Fibroblast of skin of left quadriceps (primary cell): ENCODE results near the gene RPL31.
"Not testable (repeated sequence)": the region's sequence is repeated elsewhere in the genome, so short reads cannot be mapped to it uniquely, and the experiment has no call there.

Source experiments
- DNase-seq, 2 experiments: peaks; one replicate each; pipeline ENCODE4 v3.0.0-alpha.2; 2013; ENCODE audit warnings: low read depth in 2 of 2

The RPL31 gene

DNA sequence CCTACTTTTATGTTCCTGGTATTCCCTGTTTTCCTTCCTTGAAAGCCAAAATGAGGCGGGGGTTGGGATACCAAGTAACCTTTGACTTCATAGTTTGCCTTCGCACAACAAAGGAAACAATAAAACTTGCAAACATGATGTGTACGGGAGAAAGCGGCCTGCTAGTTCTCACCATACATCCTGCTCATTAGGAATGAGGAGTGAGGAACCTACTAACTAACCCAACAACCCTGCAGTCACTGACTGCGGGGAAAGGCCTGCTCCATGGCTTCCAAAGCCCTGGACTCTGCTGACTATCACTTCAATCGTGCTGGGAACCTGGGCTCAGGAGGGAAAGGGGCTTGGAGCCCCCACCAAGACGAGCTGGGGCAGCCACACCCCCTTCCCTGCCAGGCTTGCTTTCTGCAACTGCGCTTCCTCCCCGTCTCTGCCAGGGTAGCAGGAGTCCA, 24.2 kb downstream of the RPL31 start:
- no peak for DNase-seq

DNA sequence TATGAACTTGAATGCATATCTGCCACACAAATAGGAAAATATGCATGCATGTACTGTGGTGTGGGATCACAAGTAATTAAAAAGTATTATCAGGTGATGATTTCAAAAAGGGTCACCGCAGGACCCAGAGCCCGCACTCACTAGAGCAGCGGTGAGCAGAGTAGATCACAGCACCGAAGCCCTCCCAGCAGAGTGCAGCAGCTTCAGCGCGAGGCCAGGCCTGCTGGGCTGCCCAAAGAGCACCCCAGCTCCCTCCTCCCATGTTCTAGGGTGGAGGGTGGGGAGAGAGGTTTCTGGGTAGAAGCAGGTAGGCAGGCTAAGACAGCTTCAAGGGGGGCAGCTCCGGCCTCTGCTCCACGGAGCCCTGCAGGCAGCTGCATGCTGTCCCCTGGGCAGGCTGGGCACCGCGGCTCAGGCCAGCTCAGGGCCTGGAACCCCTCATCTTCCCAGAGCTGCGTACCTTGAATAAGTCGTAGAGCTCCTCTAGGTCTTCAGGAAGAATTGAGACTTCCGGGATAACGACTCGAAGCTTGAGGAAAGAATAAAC, 24.9 kb downstream of the RPL31 start:
- no peak for DNase-seq

DNA sequence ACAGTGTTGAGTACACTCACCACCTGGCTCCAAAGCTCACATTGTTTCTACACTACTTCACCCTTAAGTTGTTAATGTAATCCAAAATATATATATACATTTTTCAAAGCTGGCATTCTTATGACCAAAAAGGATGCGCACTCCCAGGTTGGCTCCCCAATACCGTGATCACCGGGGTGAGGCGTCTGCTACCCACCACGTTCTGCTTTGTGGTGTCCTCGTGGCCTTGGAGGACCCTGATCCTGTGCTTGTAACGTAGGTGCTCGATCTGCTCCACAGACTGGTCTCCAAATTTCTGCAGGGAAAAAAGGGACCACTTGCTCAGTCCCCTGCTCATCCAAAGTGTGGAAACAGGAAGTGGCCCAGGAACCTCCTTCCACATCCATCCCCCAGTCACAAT, 25.8 kb downstream of the RPL31 start:
- no peak for DNase-seq

DNA sequence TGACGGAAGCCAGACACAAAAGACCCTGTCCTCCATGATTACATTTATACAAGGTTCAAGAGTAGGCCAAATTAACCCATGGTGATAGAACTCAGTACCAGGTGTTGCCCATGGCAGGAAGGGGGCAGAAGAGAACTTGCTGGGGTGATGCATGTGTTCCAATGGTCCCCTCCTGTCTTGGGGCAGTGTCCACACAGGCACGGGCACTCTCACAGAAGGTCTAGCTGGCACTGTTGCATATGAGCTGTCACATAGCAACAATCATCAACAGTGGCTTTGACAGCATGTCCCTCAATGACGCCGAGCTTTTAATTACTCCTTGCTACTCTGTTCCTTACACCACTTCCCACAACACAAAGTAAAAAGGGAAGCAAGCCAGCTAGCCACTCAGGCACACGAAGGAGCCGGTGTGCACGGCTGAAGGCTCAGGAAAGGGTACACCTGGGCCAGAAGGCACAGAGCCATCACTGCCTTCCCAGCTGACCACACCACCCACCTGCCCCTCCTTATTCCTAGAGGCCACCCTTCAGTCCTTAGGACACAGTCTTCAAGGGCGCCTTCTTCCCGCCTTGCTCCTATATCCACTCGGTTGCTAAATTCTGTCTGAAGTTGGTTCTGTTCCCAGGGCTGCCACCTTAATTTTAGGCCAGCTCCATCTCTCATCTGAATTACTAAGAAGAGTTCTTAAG, 28.9 kb downstream of the RPL31 start:
- no peak for DNase-seq

DNA sequence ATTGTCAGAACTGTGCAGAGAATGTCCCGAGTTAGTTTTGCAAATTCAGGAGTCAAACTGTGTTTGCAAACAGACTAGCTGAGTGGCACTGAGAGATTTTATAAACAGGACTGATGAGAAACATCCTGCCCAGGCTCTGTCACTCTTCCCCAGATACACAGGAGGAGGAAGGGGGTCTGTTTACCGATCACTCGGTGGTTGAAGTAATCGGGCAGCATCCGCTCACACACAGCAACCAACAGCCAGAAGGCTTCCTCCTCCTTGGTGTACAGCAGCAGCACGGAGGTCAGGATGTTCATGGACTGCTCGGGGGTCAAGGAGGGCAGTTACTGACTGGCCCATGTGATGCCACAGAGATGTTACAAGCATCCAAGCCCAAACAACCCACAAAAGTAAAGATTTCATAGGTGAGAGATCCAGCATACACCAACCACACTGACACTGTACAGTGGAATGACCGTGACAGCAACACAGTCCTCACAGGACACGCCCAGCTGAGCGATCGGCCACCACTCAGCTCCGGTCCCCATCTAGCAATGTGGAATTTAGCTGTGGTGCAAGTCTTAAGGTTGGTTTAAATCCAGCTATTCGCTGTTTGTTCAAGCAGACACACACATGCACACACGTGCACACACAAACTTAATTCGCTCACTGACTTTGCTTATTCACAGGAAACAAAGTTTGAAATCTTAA, 30.1 kb downstream of the RPL31 start:
- no peak for DNase-seq

DNA sequence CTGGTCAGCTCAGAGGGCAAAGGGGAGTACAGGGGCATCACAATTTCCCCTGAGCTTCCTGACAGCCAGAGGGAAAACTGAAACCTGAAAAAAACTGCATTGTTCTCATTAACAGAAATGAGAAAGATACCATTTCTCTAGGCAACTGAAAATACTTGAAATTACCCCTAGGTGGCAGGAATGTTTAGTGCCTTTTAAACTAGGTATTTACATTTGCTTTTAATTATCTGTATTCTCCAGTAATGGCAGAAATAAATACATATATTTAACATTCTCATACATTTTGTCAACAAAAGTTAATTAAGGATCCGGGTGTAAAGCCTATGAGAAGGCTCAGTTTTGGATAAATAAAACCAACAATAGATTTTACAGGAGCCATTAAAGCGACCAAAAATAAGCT, 34.5 kb downstream of the RPL31 start:
- peak; percentile 21 to 24 for DNase-seq

DNA sequence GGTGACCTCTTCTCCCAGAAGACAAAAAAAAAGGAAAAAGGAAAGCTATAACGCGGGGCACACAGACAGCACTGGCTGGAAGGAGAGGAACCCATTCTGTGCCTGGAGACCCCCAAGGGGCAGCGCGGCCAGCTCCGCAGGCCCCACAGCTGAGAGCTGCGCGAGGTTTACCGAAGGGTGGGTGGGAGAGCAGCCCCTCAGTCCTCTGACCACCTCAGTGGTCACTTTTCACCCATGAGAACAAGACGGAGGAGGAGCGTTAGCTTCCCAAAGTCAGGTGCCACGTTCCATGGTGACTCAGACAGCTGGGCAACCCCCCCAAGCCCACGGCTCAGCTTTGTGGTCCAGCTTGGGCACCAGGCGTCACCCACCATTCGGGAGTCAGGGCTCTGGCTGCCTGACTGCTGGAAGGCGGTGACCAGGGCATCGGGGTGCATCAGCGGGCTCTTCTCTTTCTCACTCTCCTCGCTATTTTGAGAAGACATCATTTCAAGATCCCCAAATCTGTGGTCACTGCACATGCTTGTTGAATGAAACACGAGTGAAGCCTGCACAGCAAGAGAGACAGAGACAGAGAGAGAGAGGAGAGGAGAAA, 35.2 kb downstream of the RPL31 start:
- no peak for DNase-seq

DNA sequence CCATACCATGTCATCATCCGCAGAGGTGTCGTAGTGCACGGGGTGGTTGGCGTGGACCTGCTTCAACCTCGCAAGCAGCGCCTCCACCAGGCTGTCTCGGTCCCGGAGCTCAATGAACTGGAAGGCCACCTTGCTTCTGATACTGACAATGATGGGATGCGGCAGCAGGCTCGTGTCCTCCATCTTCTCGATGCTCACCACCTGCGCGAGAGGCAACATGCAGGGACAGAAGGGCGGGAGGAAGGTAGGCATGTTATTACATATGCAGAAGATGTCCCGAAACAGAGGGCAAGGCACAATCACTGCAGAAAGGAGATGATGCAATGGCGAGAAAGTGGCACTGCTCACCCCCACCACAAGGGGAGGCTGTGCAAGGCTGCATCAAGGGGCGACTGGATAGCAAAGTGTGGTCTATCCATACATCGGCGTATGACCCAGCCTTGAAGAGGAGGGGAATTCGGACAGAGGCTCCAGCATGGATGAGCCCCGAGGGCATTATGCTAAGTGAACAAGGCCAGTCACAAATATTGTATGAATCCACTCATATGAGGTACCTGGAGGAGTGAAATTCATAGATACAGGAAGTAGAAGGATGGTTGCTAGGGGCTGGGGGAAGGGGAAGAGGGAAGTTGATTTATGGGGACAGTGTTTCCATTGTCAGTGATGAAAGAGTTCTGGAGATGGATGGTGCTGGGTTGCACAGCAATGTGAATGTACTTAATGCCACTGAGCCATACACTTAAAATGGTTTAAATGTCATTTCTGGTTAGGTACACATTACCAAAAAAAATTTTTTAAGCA, 36.6 kb downstream of the RPL31 start:
- no peak for DNase-seq

DNA sequence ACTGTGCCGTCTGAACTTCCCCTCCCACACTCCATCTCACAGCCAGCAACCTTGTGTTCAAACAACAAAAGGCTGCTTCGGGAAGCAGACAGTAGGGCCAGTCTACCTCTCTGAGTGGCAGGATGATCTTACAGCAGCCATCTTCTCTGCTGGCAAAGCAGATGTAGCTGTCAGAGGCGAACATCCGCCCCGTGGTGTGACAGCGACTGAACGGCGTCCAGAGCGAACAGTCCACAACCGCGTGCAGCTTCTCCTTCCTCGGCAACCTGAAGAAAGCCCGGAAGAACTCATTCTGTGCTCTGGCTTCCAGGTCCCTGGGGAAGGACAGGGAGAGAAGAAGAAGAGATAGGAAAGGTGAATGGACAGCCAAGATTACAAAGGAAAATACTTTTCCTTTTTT, 38.0 kb downstream of the RPL31 start:
- no peak for DNase-seq

DNA sequence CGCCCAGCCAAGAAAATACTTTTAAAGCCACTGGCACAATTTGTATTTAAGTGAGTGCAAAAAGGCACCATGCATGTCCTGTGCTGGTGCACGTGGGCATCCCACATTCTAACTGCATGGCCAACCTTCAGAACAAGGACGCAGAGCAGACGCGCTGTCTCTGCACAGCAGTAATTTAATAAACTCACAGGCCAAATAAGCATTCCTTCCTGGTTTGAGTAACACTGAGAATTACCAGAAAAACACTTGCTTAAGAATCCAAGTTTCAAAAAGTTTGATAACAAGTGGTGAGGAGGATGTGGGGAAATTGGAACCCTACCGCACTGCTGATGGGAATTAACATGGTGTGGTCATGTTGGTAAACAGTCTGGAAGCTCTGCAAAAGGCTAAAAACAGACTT, 38.7 kb downstream of the RPL31 start:
- DNase-seq: no peak

DNA sequence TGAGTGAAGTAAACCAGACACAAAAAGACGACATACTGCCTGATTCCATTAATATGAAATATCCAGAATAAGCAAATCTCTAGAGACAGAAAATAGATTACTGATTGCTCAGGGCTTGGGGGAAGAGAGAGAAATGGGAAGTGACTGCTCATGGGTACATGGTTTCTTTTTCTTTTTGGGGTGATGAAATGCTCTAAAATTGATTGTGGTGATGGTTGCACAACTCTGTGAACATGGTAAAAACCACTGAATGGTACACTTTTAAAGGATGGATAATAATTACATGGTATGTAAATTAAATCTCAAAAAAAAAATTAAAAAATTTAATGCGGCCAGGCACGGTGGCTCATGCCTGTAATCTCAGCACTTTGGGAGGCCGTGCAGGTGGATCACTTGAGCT, 39.3 kb downstream of the RPL31 start:
- no peak for DNase-seq

DNA sequence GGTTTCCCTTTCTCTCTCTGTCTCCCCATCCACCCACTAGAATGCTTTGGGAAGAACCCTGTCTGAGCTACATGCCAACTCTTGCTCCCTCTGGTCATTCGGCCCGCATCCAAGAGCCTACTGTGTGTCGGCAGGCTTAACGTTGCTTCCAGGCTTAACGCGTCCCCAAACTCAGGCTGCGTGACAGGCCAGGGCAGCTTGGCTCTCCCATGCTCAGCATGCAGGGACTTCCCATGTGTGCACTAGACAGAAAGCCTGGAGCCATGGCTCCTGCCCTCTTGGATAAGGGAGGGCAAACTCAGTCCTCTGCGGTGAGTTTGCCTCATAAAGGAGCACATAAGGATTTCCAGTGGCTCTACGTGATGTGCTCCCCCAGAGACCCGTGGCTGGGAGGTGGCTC, 43.2 kb downstream of the RPL31 start:
- DNase-seq: no peak

DNA sequence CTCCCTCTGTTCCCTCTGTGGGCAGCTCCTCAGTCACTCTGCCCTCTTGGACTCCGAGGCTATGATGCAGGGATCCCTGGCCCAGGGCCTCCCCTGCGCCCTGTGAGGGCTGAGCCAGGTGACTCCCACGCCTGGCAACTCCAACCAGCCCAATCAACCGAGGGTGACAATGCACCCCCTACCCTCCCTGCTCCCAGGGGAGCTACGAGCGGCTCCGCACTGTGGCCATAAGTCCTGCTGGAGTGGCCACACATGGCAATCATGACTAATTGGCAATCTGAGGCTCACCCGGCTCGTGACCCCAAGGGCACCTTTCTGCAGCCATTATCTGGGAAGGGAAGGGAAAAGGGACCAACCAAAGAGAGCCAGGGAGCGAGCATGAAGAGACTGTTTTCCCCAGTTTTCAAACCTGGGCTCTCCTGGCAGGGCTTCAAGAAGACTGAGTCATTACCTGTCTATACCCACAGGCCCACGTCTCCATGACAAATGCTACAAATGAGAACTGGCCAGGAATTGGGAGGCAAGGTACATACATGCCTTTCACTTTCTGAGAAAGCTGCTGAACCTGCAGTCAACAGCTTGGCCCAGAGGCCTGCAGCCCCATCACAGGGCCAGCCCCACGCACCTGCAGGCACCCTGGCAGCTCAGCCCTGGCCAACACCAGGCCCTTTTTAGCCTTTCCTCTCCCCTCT, 45.1 kb downstream of the RPL31 start:
- DNase-seq: no peak

DNA sequence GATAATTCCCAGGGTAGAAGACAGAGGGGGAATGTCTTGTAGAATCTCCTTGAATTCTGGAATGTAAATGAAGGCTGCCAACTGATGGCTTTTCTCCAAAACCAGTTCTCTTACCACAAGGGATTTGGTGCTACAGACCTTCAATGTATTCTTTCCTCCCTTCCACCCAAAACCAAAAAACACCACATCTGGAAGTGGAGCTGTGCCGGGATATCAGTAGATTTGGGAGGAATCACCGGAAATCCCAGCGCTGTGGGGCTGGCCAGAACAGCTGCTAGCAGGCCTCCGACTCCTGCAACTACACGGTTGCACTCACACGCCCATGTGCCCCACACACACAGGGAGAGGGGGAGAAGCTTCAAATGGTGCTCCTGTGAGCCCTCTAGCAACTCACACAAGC, 45.7 kb downstream of the RPL31 start:
- DNase-seq: no peak

DNA sequence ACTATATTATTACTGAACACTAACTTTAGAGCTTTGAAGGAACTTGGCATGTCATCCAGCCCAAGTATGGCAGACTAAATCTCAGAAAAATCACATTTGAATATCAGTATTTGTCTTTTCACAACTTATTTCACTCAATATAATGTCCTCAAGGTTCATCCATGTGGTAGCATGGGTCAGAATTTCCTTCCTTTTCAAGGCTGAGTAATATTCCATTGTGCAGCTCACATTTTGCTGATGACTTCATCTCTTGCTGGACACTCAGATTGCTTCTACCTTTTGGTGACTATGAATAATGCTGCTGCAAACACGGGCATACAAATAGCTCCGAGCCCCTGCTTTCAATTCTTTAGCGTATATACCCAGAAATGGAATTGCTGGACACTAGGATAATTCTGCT, 46.7 kb downstream of the RPL31 start:
- DNase-seq: no peak

DNA sequence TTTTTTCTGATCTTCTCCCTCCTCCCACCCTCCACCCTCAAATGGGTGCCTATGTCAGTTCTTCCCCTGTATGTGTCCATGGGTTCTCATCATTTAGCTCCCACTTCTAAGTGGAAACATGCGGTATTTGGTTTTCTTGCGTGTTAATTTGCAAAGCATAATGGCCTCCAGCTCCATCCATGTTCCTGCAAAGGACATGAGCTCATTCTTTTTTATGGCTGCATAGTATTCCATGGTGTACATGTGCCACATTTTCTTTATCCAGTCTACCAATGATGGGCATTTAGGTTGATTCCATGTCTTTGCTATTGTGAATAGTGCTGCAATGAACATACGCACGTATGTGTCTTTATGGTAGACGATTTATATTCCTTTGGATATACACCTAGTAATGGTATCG, 48.8 kb downstream of the RPL31 start:
- DNase-seq: not testable (repeated sequence)

DNA sequence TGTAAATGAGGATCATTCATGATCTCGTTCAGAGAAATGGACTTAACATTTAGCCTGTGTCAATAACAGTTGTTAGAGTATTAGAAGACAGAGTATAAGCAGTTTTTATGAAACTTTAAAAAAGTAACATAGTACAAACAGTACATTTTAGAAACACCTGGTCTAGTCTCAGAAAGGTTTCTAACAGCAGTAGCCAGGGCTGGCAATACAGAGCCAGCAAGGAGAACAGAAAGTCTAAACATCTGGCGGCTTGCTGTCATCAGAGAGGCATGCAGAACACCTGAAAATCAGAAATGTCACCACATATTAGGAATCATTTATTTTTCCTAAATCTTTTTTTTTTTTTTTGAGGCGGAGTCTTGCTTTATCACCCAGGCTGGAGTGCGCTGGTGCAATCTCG, 50.1 kb downstream of the RPL31 start:
- no peak for DNase-seq

DNA sequence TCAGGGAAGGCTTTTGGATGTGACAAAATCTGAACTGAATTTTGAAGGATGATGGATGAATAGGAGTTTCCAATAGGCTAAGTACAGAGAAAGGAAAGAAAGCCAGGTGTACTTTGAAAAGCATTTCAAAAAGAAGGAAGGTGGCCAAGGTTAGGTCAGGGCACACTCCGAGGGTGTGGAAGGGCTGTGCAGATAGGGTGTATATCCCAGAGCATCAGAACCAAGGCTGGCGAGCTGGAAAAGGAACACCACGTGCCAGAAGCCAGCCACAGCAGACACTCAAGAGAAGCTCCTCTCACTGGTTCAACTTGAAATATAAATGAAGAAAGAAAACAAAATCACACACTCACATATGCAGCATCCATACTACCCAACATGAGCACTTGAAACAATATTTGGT, 51.0 kb downstream of the RPL31 start:
- no peak for DNase-seq
